Measurements from ENCODE around the gene PNPLA3.

Gene PNPLA3

GRCh38 chr22:43923631-43924464, at the start of gene PNPLA3:
PNPLA3 (plus strand) TSS chr22:43923805; CDS start chr22:43923912, 107 bp downstream.
- DNase-seq: peak; percentile 84

GRCh38 chr22:43876866-43877509, 46.6 kb upstream of the PNPLA3 start:
- no peak for DNase-seq

DNA sequence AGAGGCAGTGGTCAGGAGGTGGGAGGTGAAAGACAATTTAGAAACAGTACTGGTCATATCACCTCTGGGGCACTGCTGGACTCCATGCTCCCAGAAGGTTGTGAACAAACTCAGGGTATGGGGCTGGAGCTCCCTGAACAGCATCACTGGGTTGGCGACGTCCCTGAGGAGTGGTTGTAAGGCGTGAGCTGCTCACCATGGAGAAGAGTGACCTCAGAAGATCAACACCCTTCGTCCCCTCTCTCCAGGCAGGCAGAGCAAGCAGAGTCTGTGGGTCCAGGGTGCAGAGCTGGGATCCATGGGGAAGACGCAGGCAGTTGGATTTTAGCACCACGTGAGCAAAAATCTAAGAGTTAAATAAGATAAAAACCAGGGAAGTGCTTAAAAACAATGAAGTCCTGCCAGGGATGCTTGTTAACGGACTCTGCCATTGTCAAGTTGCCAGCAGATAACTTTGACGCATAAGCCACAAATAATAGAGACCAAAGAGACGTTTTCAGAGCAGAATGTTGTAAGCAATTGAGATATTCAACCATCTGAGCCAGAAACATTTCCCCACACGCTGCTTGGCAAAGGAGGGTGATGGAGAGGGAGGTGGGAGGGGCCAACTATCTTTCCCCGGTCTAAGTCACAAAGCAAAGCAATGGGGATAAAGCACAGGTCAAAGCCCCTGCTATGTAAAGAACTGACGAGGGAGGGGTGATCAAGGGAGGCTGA, 45.4 kb upstream of the PNPLA3 start:
- no peak for DNase-seq

DNA sequence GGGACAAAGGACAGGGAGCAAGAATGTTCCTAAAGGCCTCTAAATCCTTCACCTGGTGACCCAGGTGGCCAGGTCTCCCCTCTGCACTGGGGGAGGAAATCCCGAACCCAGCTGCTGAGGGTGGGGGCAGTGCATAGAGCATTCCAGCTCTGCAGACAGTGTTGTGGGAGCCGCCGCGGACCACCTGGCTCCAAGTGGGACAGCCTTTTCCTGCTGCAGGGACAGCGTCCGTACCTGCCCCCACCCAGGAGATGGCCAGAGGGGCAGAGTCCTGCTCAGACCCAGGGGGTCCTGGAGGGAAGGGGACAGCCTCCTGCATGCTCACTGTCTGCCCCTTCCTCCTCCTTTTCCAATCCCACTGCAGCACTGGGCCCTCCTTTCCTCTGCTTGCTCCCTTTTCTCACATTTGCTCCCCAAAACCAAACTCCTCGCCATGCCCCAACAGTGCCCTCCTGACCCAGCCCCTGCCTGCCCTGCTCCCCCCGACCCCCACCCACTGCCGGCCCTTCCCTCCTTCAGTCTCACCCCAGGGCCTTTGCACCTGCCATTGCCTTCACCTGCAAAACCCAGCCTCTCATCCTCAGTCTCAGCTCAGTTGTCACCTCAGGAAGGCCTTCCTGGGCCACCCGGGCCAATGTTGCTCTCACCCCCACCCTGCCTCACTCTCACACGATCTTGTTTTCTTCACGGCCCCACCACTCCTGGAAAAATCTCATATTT, 44.6 kb upstream of the PNPLA3 start:
- no peak for DNase-seq

- no peak for DNase-seq
These were observed 43.6 kb upstream of the PNPLA3 start for GRCh38 chr22:43879901-43880540.

- no peak for DNase-seq
These were observed 43.0 kb upstream of the PNPLA3 start for GRCh38 chr22:43880541-43880991.

DNA sequence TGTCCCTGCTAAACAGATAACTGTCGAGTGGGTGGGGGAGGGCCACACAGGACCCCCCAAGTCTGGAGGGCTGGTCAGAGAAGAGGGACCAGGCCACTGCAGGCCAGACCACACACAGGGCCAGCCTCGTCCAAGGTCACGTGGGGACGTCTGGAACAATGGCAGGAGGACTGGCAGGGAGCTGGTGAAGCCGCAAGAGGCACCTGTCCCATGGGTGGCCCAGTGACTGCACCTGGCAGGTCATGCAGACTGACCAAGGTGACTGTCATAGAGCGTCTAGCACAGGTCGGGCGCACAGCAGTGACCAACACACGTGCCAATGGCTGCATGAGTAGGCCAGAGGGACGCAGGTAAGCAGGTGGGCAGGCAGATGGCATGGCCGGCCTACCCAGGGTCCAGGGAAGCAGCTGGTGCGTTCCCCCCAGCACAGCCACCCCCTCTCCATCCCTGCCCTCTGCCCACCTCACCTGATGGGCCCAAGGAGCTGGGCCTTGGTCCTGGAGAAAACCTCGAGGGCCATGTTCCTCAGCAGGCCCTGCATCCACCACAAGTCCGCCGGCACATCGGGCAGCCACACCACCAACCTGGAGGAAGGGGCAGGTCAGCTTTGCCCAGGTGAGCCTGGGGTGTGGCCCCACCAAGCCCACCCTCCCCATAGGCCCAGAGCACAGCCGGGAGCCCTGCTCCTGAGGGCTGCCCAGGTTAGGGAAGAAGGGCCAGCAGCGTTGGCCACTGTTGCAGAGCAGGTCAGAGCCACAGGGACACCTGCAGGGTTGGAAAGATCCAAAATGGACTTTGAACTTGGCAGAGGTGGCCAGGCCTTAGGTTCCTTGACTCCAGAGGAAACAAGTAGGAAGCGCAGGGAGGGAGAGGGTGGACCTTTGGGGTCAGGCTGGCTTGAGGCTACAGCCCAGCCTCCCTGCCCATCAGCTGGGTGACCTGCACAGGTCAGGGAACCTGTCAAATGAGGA, 42.2 kb upstream of the PNPLA3 start:
- no peak for DNase-seq

DNA sequence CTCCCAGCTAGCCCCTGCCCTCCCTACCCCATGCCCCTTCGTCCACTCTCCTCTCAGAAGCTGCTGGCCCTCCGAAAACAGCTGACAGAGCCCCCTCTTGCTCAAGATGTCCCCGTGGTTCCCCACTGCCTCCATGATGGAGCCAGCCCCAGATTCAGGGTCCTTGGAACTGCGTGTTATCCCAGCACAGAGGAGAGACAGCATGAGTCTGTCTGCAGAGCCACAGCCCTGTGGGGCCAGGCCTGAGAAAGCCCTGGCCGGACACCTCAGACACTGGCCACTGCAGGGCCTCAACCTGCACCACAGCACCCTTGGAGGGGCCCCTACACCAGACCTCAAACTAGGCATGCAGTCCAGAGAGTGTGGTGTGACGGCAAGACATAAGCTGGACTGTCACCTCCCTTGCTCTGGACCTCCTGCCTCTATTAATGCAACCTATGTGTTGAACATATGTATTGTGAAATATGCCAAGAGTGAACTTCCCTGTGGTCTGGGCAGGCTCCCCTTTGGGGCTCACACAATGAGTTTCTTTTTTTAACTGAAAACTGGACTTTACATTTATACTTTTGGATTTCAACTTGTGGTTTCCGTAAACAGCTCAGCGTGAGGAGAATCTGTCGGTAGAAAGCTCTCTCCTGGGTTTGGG, 41.4 kb upstream of the PNPLA3 start:
- DNase-seq: no peak

- DNase-seq: no peak
These were observed 40.5 kb upstream of the PNPLA3 start for GRCh38 chr22:43883012-43883661.

GRCh38 chr22:43883719-43884415, 39.7 kb upstream of the PNPLA3 start:
- DNase-seq: no peak

- DNase-seq: no peak
These were observed 38.8 kb upstream of the PNPLA3 start for GRCh38 chr22:43884600-43885318.

GRCh38 chr22:43885319-43885671, 38.3 kb upstream of the PNPLA3 start:
- DNase-seq: no peak

GRCh38 chr22:43885786-43886185, 37.8 kb upstream of the PNPLA3 start:
- no peak for DNase-seq

GRCh38 chr22:43886231-43886630, 37.4 kb upstream of the PNPLA3 start:
- no peak for DNase-seq

DNA sequence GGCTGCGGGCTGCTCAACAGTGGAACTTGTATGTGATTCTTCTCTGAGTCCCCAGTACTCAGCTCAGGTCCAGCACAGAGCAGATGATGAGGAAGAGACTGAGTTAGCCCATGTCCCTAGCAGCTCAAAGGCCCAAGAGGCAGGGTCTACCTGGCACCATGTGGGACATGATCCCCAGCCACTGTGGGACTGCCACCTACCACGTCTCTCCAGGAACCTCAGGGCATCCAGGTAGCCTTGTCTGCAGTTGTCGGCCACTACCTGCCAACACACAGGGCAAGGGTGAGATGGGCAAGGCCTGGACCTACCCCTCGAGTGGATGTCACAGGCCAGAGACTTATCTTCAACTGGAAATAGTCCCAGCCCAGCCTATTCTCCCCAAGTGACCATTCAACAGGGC, 36.2 kb upstream of the PNPLA3 start:
- DNase-seq: no peak

DNA sequence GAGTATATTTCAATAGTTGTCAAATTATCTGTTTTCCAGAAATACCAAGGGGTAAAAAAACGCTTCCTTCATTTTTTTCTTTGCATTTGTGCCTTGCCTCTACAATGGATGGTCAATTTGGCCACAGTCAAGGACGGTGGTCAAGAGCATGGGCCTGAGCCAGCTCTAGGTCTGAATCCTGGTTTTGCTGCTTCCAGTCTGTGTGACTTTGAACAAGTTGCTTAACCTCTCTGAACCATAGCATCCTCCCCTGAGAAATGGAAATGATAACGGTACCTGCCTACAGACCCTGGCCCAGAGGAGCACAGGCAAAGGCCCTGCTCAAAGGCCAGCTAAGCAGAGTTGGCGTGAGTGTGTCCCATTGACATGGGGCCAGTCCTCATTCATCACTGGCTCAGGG, 34.9 kb upstream of the PNPLA3 start:
- DNase-seq: no peak

DNA sequence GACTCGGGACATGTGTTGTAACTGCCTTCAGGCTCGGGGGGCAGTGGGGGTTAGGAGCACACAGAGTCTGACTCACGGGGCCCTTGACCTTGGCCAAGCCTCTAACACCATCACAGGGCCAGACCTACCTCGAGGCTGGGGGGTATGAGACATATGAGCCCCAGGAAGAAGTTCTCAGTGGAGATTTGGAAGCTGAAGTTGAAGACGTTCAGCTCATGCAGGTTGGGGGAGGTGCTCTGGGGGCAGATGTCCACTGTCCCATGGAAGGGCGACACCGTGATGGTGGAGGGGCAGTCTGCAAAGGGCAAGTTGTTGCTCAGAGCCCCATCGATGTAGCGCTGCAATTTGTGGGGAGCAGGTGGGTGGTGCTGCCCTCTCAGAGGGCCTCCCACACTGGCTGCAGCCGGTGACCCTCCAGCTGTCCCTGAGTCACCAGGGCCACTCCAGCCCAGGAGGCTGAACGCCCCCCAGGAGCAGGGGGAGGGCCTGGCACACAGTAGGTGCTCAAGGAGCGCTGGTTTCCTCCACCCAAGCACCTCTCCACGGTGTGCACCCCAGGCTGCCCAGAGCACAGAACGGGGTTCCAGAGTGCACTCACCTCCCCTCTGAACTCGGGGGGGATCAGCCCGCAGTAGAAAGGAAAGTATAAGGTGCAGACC, 34.3 kb upstream of the PNPLA3 start:
- DNase-seq: no peak

- DNase-seq: no peak
These were observed 33.7 kb upstream of the PNPLA3 start for GRCh38 chr22:43889860-43890253.
